Activated CD4-positive, CD25-positive, alpha-beta regulatory T cell treated with anti-CD3 and anti-CD28 coated beads, Interleukin-2, amount 50 U/mL, for 16 hours (primary cell): ENCODE measurements around the gene CKMT1B.
"Not testable (repeated sequence)": the region's sequence is repeated elsewhere in the genome, so short reads cannot be mapped to it uniquely, and the experiment has no call there.

Experiments
- DNase-seq: peaks from one replicate; pipeline ENCODE4 v3.0.0-alpha.2; 2020; ENCODE audit warnings: low read depth, low spot score

Gene CKMT1B

DNA sequence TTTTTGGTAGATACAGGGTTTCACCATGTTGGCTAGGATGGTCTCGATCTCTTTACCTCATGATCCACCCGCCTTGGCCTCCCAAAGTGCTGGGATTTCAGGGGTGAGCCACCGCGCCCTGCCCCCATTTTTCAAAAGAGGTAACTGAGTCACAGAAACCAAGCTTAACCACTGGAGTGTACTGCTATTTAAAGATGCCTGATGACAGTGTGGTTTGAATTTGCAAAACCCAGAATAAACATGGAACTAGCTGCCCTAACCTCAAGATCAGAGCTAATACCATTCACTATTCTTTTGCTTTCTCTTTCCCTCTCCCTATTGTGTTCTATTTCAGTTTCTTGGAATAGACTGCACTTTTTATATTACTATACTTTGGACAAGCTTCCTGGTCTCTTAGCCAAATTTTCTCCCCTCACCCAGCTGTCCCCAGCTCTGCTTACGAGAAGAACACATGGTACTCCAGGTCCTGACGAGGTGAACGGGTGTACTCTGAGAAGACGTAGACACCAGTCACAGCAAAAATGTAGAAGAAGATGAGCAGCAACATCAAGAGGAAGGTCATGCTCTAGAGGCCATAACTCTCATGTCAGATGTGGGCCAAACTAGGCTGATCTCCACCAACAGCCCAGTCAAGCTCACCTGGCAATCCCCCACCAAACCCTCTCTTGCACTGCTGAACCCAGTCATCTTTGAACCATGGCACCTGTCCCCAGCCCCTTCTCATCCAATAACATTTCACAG lies 44.8 kb downstream of the CKMT1B start:
- DNase-seq: not testable (repeated sequence)
